GM19372 (cell line): ENCODE measurements around the gene IGSF21.

Source experiments
- ATAC-seq: cut with Tn5 transposase; IDR thresholded peaks from one replicate; pipeline ENCODE4 v1.9.1; 2021; ENCODE audit warnings: mild to moderate bottlenecking, low read depth, moderate library complexity; ENCODE audit not compliant: unreplicated experiment

The IGSF21 gene

GRCh38 chr1:18247151-18247550 is 139.6 kb downstream of the IGSF21 start:
- ATAC-seq, result no peak

GRCh38 chr1:18249631-18250030 is 142.0 kb downstream of the IGSF21 start:
- no peak for ATAC-seq

GRCh38 chr1:18253093-18253492 is 145.5 kb downstream of the IGSF21 start:
- no peak for ATAC-seq

GRCh38 chr1:18256282-18257235 is 149.0 kb downstream of the IGSF21 start:
- no peak for ATAC-seq

GRCh38 chr1:18257778-18258177 is 150.2 kb downstream of the IGSF21 start:
- no peak for ATAC-seq

- no peak for ATAC-seq
Measured at GRCh38 chr1:18261891-18262290, 154.3 kb downstream of the IGSF21 start.

- no peak for ATAC-seq
Measured at GRCh38 chr1:18262726-18263125, 155.1 kb downstream of the IGSF21 start.

GRCh38 chr1:18263547-18264120 is 156.0 kb downstream of the IGSF21 start:
- ATAC-seq, result no peak

- ATAC-seq, result no peak
Measured at GRCh38 chr1:18264450-18265039, 156.9 kb downstream of the IGSF21 start.

- no peak for ATAC-seq
Measured at GRCh38 chr1:18265641-18266040, 158.0 kb downstream of the IGSF21 start.

GRCh38 chr1:18266391-18266790 is 158.8 kb downstream of the IGSF21 start:
- ATAC-seq, result no peak

GRCh38 chr1:18271336-18271735 is 163.7 kb downstream of the IGSF21 start:
- ATAC-seq, result no peak

- no peak for ATAC-seq
Measured at GRCh38 chr1:18278946-18279345, 171.3 kb downstream of the IGSF21 start.

- no peak for ATAC-seq
Measured at GRCh38 chr1:18279351-18280074, 171.9 kb downstream of the IGSF21 start.

GRCh38 chr1:18280956-18281355 is 173.4 kb downstream of the IGSF21 start:
- no peak for ATAC-seq

- ATAC-seq, result no peak
Measured at GRCh38 chr1:18282851-18283600, 175.4 kb downstream of the IGSF21 start.

- no peak for ATAC-seq
Measured at GRCh38 chr1:18283601-18284385, 176.2 kb downstream of the IGSF21 start.

GRCh38 chr1:18284805-18285537 is 177.4 kb downstream of the IGSF21 start:
- no peak for ATAC-seq

- ATAC-seq, result no peak
Measured at GRCh38 chr1:18285538-18285924, 177.9 kb downstream of the IGSF21 start.
